CMK (cell line): ENCODE measurements around the gene MBD3L3.
"Not testable (repeated sequence)": the region's sequence is repeated elsewhere in the genome, so short reads cannot be mapped to it uniquely, and the experiment has no call there.

Source experiments
- DNase-seq: peaks from one replicate; pipeline ENCODE4 v3.0.0-alpha.2; 2010; ENCODE audit warnings: low read depth

MBD3L3 gene

GRCh38 chr19:7063339-7063738, 4.9 kb upstream of the MBD3L3 start:
- no peak for DNase-seq

GRCh38 chr19:7059977-7060376, 1.5 kb upstream of the MBD3L3 start:
- not testable (repeated sequence) for DNase-seq

- not testable (repeated sequence) for DNase-seq
Measured at GRCh38 chr19:7056371-7056770, 2.1 kb downstream of the MBD3L3 start.

- DNase-seq, result not testable (repeated sequence)
Measured at GRCh38 chr19:7055679-7056078, 2.8 kb downstream of the MBD3L3 start.

- not testable (repeated sequence) for DNase-seq
Measured at GRCh38 chr19:7054635-7055368, 3.7 kb downstream of the MBD3L3 start.

GRCh38 chr19:7052896-7053295, 5.6 kb downstream of the MBD3L3 start:
- not testable (repeated sequence) for DNase-seq

GRCh38 chr19:7051421-7051820, 7.1 kb downstream of the MBD3L3 start:
- DNase-seq, result not testable (repeated sequence)

- DNase-seq, result not testable (repeated sequence)
Measured at GRCh38 chr19:7049021-7049420, 9.5 kb downstream of the MBD3L3 start, which contains the start of gene MBD3L2. MBD3L2 (plus strand) TSS chr19:7049321; CDS start chr19:7049374, 53 bp downstream.

GRCh38 chr19:7041563-7041962, 16.9 kb downstream of the MBD3L3 start:
- DNase-seq, result not testable (repeated sequence)

GRCh38 chr19:7040079-7040478, 18.4 kb downstream of the MBD3L3 start, which contains the start of gene MBD3L4:
MBD3L4 (minus strand) TSS chr19:7040179; CDS start chr19:7040144, 35 bp downstream.
- not testable (repeated sequence) for DNase-seq

- DNase-seq, result not testable (repeated sequence)
Measured at GRCh38 chr19:7030278-7030677, 28.2 kb downstream of the MBD3L3 start, which contains the start of gene MBD3L5. MBD3L5 (plus strand) TSS chr19:7030578; CDS start chr19:7030612, 34 bp downstream.

GRCh38 chr19:7028790-7029189, 29.7 kb downstream of the MBD3L3 start:
- DNase-seq, result not testable (repeated sequence)

GRCh38 chr19:7021331-7021730, 37.1 kb downstream of the MBD3L3 start, which contains the start of gene MBD3L2B:
MBD3L2B (minus strand) TSS chr19:7021431; CDS start chr19:7021397, 34 bp downstream.
- not testable (repeated sequence) for DNase-seq

- no peak for DNase-seq
Measured at GRCh38 chr19:7018828-7019227, 39.6 kb downstream of the MBD3L3 start.

- DNase-seq, result no peak
Measured at GRCh38 chr19:7013678-7014077, 44.8 kb downstream of the MBD3L3 start.

GRCh38 chr19:7010722-7011593, 47.5 kb downstream of the MBD3L3 start:
- DNase-seq, result no peak

- DNase-seq, result no peak
Measured at GRCh38 chr19:7007859-7008258, 50.6 kb downstream of the MBD3L3 start.
